GM04503 (cell line): ENCODE results near the gene NLRP7.
"Not testable (repeated sequence)": the region's sequence is repeated elsewhere in the genome, so short reads cannot be mapped to it uniquely, and the experiment has no call there.

Source experiments
- DNase-seq: peaks from one replicate; pipeline ENCODE4 v3.0.0-alpha.2; 2012; ENCODE audit warnings: low read depth

NLRP7 gene

GRCh38 chr19:54947381-54947780, at the start of gene NLRP7:
Gene NLRP7, minus strand, starts transcription at chr19:54947530.
- no peak for DNase-seq

- no peak for DNase-seq
Measured at GRCh38 chr19:54995561-54995960, 48.2 kb upstream of the NLRP7 start.

GRCh38 chr19:54989531-54989930, 42.2 kb upstream of the NLRP7 start:
- not testable (repeated sequence) for DNase-seq

- DNase-seq: not testable (repeated sequence)
Measured at GRCh38 chr19:54982562-54982961, 35.2 kb upstream of the NLRP7 start.

GRCh38 chr19:54973229-54974090, 26.1 kb upstream of the NLRP7 start:
- DNase-seq: not testable (repeated sequence)

GRCh38 chr19:54971446-54971845, 24.1 kb upstream of the NLRP7 start:
- not testable (repeated sequence) for DNase-seq

- DNase-seq: no peak
Measured at GRCh38 chr19:54969647-54970046, 22.3 kb upstream of the NLRP7 start.

GRCh38 chr19:54967611-54968010, 20.3 kb upstream of the NLRP7 start:
- DNase-seq: no peak

GRCh38 chr19:54965055-54965454, 17.7 kb upstream of the NLRP7 start:
- DNase-seq: not testable (repeated sequence)

GRCh38 chr19:54959840-54960239, 12.5 kb upstream of the NLRP7 start:
- no peak for DNase-seq

GRCh38 chr19:54955376-54955775, 8.0 kb upstream of the NLRP7 start:
- no peak for DNase-seq

- DNase-seq: not testable (repeated sequence)
Measured at GRCh38 chr19:54953345-54953713, 6.0 kb upstream of the NLRP7 start.

- no peak for DNase-seq
Measured at GRCh38 chr19:54952591-54953344, 5.4 kb upstream of the NLRP7 start.

GRCh38 chr19:54950580-54950979, 3.2 kb upstream of the NLRP7 start:
- not testable (repeated sequence) for DNase-seq

GRCh38 chr19:54949412-54949811, 2.1 kb upstream of the NLRP7 start:
- DNase-seq: no peak

- DNase-seq: not testable (repeated sequence)
Measured at GRCh38 chr19:54943772-54944361, 3.5 kb downstream of the NLRP7 start.

GRCh38 chr19:54939538-54939937, 7.8 kb downstream of the NLRP7 start:
- not testable (repeated sequence) for DNase-seq

- no peak for DNase-seq
Measured at GRCh38 chr19:54938906-54939305, 8.4 kb downstream of the NLRP7 start.

GRCh38 chr19:54937926-54938325, 9.4 kb downstream of the NLRP7 start:
- no peak for DNase-seq

GRCh38 chr19:54928299-54928698, 19.0 kb downstream of the NLRP7 start:
- DNase-seq: no peak

- no peak for DNase-seq
Measured at GRCh38 chr19:54923276-54923675, 24.1 kb downstream of the NLRP7 start.

GRCh38 chr19:54921082-54921481, 26.2 kb downstream of the NLRP7 start:
- DNase-seq: no peak
